HG03342 (cell line): ENCODE results near the gene MLPH.
"Not testable (repeated sequence)": the region's sequence is repeated elsewhere in the genome, so short reads cannot be mapped to it uniquely, and the experiment has no call there.

Experiments used
- ATAC-seq: cut with Tn5 transposase; IDR thresholded peaks from one replicate; pipeline ENCODE4 v1.9.1; 2021; ENCODE audit warnings: mild to moderate bottlenecking, moderate library complexity; ENCODE audit not compliant: unreplicated experiment

MLPH gene

GRCh38 chr2:237577458-237577857, 90.4 kb downstream of the MLPH start:
- ATAC-seq: no peak

- no peak for ATAC-seq
These were observed 91.2 kb downstream of the MLPH start for GRCh38 chr2:237577956-237578870.

GRCh38 chr2:237581326-237581725, 94.3 kb downstream of the MLPH start:
- no peak for ATAC-seq

GRCh38 chr2:237581751-237582746, 95.0 kb downstream of the MLPH start:
- no peak for ATAC-seq

GRCh38 chr2:237583385-237584295, 96.6 kb downstream of the MLPH start:
- no peak for ATAC-seq

- ATAC-seq: no peak
These were observed 98.7 kb downstream of the MLPH start for GRCh38 chr2:237585590-237586221.

GRCh38 chr2:237588044-237588696, 101.1 kb downstream of the MLPH start:
- no peak for ATAC-seq

GRCh38 chr2:237590272-237591140, 103.5 kb downstream of the MLPH start, which contains the start of gene RAB17:
RAB17 (minus strand) TSS chr2:237590734; CDS start chr2:237586154, 4,580 bp downstream.
- no peak for ATAC-seq

GRCh38 chr2:237591141-237591881, 104.3 kb downstream of the MLPH start:
- ATAC-seq: no peak

- no peak for ATAC-seq
These were observed 105.5 kb downstream of the MLPH start for GRCh38 chr2:237592425-237592980.

- no peak for ATAC-seq
These were observed 106.0 kb downstream of the MLPH start for GRCh38 chr2:237593036-237593435.

- no peak for ATAC-seq
These were observed 106.7 kb downstream of the MLPH start for GRCh38 chr2:237593596-237594320.

GRCh38 chr2:237594514-237594871, 107.4 kb downstream of the MLPH start:
- no peak for ATAC-seq

GRCh38 chr2:237595829-237596519, 108.9 kb downstream of the MLPH start:
- not testable (repeated sequence) for ATAC-seq

GRCh38 chr2:237596520-237597195, 109.6 kb downstream of the MLPH start:
- ATAC-seq: no peak
